ENCODE measurements around the gene ELOA. TPM values are rescaled to one million over a fixed set of nuclear protein-coding genes. Genes with fewer than 3 reads are reported as not detected.
"Not testable (repeated sequence)": the region's sequence is repeated elsewhere in the genome, so short reads cannot be mapped to it uniquely, and the experiment has no call there.

ELOA gene
- total and polyA plus RNA-seq, 4 donors, result 11.8 to 31.0 (median 22.1) TPM

GRCh38 chr1:23800400-23801337 is 57.4 kb downstream of the ELOA start, which contains the start of gene GALE:
TSS of gene GALE (minus strand) at chr1:23800754. CDS start at chr1:23799007, 1,747 bp downstream.
- intact Hi-C loops (cut with DNase I), result loop anchor here in 1 of 2 donors (5.0 kb wide), 1 partner anchor 67 kb away; the partner anchor contains the start of gene FUCA1
- Histone ChIP-seq H3K4me1 (ENCODE audit: control insufficient read depth in 1 of 2, insufficient read depth in 2 of 2, low read length in 2 of 2) (peaks cover 0 to 4% of the 10 kb centered on the region in 2 donors), H3K27me3 (ENCODE audit: control insufficient read depth in 1 of 2, insufficient read depth in 2 of 2, low read length in 1 of 2) (no peaks in the 10 kb centered on the region), H3K27ac (ENCODE audit: low read depth in 1 of 2, low read length in 2 of 2) (peak within 1 kb of the TSS; percentile 55 to 64), H3K36me3 (ENCODE audit: control insufficient read depth in 1 of 2, insufficient read depth in 2 of 2, low read length in 1 of 2) (no peaks in the 10 kb centered on the region), H3K9me3 (ENCODE audit: control insufficient read depth, low read length) (no peaks in the 10 kb centered on the region), H3K4me3 (ENCODE audit: low read length in 2 of 2) (peak within 1 kb of the TSS; percentile 65 to 66)
- DNase-seq (peak; percentile 99), ATAC-seq (ENCODE audit: low FRiP score) (peak; percentile 97)
- WGBS, 2 donors, result 0 to 1% methylated on average over 70 to 82 of the region's 82 CpGs

- Histone ChIP-seq H3K9me3 (ENCODE audit: control insufficient read depth, low read length) (no peaks in the 10 kb centered on the region), H3K36me3 (ENCODE audit: control insufficient read depth in 1 of 2, insufficient read depth in 2 of 2, low read length in 1 of 2) (no peaks in the 10 kb centered on the region), H3K27ac (ENCODE audit: low read depth in 1 of 2, low read length in 2 of 2) (peak overlapping the region in 1 of 2 donors; percentile 55), H3K27me3 (ENCODE audit: control insufficient read depth in 1 of 2, insufficient read depth in 2 of 2, low read length in 1 of 2) (no peaks in the 10 kb centered on the region), H3K4me3 (ENCODE audit: low read length in 2 of 2) (peak overlapping the region; percentile 65 to 66), H3K4me1 (ENCODE audit: control insufficient read depth in 1 of 2, insufficient read depth in 2 of 2, low read length in 2 of 2) (peaks cover 0 to 4% of the 10 kb centered on the region in 2 donors)
- WGBS, 2 donors, result 16 to 17% methylated on average over 19 of the region's 19 CpGs
- intact Hi-C loops (cut with DNase I), result loop anchor here in 1 of 2 donors (5.0 kb wide), 1 partner anchor 66 kb away; the partner anchor contains the start of gene FUCA1
- ATAC-seq (ENCODE audit: low FRiP score), result no peak
- DNase-seq, result no peak
These were observed 58.1 kb downstream of the ELOA start for GRCh38 chr1:23801338-23801748.

GRCh38 chr1:23801876-23802275 is 58.6 kb downstream of the ELOA start:
- Histone ChIP-seq H3K4me3 (ENCODE audit: low read length in 2 of 2) (no peak overlapping the region), H3K9me3 (ENCODE audit: control insufficient read depth, low read length) (no peaks in the 10 kb centered on the region), H3K27me3 (ENCODE audit: control insufficient read depth in 1 of 2, insufficient read depth in 2 of 2, low read length in 1 of 2) (no peaks in the 10 kb centered on the region), H3K27ac (ENCODE audit: low read depth in 1 of 2, low read length in 2 of 2) (no peak overlapping the region), H3K4me1 (ENCODE audit: control insufficient read depth in 1 of 2, insufficient read depth in 2 of 2, low read length in 2 of 2) (peaks cover 0 to 4% of the 10 kb centered on the region in 2 donors), H3K36me3 (ENCODE audit: control insufficient read depth in 1 of 2, insufficient read depth in 2 of 2, low read length in 1 of 2) (no peaks in the 10 kb centered on the region)
- DNase-seq (peak in 1 of 2 donors; percentile 73), ATAC-seq (ENCODE audit: low FRiP score) (no peak)
- WGBS, 2 donors, result 64% methylated on average over 10 of the region's 10 CpGs
- intact Hi-C loops (cut with DNase I), result loop anchor here in 1 of 2 donors (5.0 kb wide), 1 partner anchor 65 kb away; the partner anchor contains the start of gene FUCA1

- not testable (repeated sequence) for H3K36me3 ChIP-seq (ENCODE audit: control insufficient read depth in 1 of 2, insufficient read depth in 2 of 2, low read length in 1 of 2); H3K9me3 ChIP-seq (ENCODE audit: control insufficient read depth, low read length); DNase-seq; ATAC-seq (ENCODE audit: low FRiP score); H3K4me3 ChIP-seq (ENCODE audit: low read length in 2 of 2); H3K27me3 ChIP-seq (ENCODE audit: control insufficient read depth in 1 of 2, insufficient read depth in 2 of 2, low read length in 1 of 2); H3K27ac ChIP-seq (ENCODE audit: low read depth in 1 of 2, low read length in 2 of 2); H3K4me1 ChIP-seq (ENCODE audit: control insufficient read depth in 1 of 2, insufficient read depth in 2 of 2, low read length in 2 of 2)
- 90 to 96% methylated on average over 7 of the region's 7 CpGs for WGBS, 2 donors
- intact Hi-C loops (cut with DNase I), result loop anchor here in 1 of 2 donors (5.0 kb wide), 1 partner anchor 64 kb away; the partner anchor contains the start of gene FUCA1
These were observed 59.6 kb downstream of the ELOA start for GRCh38 chr1:23802809-23803342.

- 93 to 95% methylated on average over 5 of the region's 5 CpGs for WGBS, 2 donors
These were observed 60.4 kb downstream of the ELOA start for GRCh38 chr1:23803674-23804073.

GRCh38 chr1:23804183-23804835 is 61.0 kb downstream of the ELOA start:
- DNase-seq (no peak), ATAC-seq (ENCODE audit: low FRiP score) (no peak)
- intact Hi-C loops (cut with DNase I), result loop anchor here in 1 of 2 donors (5.0 kb wide), 1 partner anchor 63 kb away; the partner anchor contains the start of gene FUCA1
- H3K27ac ChIP-seq (ENCODE audit: low read depth in 1 of 2, low read length in 2 of 2), result no peak overlapping the region
- no peaks in the 10 kb centered on the region for H3K9me3 ChIP-seq (ENCODE audit: control insufficient read depth, low read length)
- no peak overlapping the region for H3K4me3 ChIP-seq (ENCODE audit: low read length in 2 of 2)
- 71 to 72% methylated on average over 7 of the region's 7 CpGs for WGBS, 2 donors
- H3K36me3 ChIP-seq (ENCODE audit: control insufficient read depth in 1 of 2, insufficient read depth in 2 of 2, low read length in 1 of 2), result peaks cover 0 to 3% of the 10 kb centered on the region in 2 donors
- peaks cover 0 to 4% of the 10 kb centered on the region in 2 donors for H3K4me1 ChIP-seq (ENCODE audit: control insufficient read depth in 1 of 2, insufficient read depth in 2 of 2, low read length in 2 of 2)
- no peaks in the 10 kb centered on the region for H3K27me3 ChIP-seq (ENCODE audit: control insufficient read depth in 1 of 2, insufficient read depth in 2 of 2, low read length in 1 of 2)

More at GRCh38 chr1:23803674-23804073, 60.4 kb downstream of the ELOA start:
- Histone ChIP-seq H3K27ac (ENCODE audit: low read depth in 1 of 2, low read length in 2 of 2) (no peak overlapping the region), H3K4me1 (ENCODE audit: control insufficient read depth in 1 of 2, insufficient read depth in 2 of 2, low read length in 2 of 2) (peaks cover 0 to 4% of the 10 kb centered on the region in 2 donors), H3K36me3 (ENCODE audit: control insufficient read depth in 1 of 2, insufficient read depth in 2 of 2, low read length in 1 of 2) (peaks cover 0 to 3% of the 10 kb centered on the region in 2 donors), H3K4me3 (ENCODE audit: low read length in 2 of 2) (no peak overlapping the region), H3K27me3 (ENCODE audit: control insufficient read depth in 1 of 2, insufficient read depth in 2 of 2, low read length in 1 of 2) (no peaks in the 10 kb centered on the region), H3K9me3 (ENCODE audit: control insufficient read depth, low read length) (no peaks in the 10 kb centered on the region)
- ATAC-seq (ENCODE audit: low FRiP score), result no peak
- intact Hi-C loops (cut with DNase I), result loop anchor here in 1 of 2 donors (5.0 kb wide), 1 partner anchor 64 kb away; the partner anchor contains the start of gene FUCA1
- DNase-seq, result no peak

- 86 to 96% methylated on average over 2 of the region's 2 CpGs for WGBS, 2 donors
- DNase-seq, result no peak
- intact Hi-C loops (cut with DNase I), result no loop called here
- no peaks in the 10 kb centered on the region for H3K9me3 ChIP-seq (ENCODE audit: control insufficient read depth, low read length)
- peaks cover 0 to 3% of the 10 kb centered on the region in 2 donors for H3K36me3 ChIP-seq (ENCODE audit: control insufficient read depth in 1 of 2, insufficient read depth in 2 of 2, low read length in 1 of 2)
- no peak overlapping the region for H3K27ac ChIP-seq (ENCODE audit: low read depth in 1 of 2, low read length in 2 of 2)
- H3K4me1 ChIP-seq (ENCODE audit: control insufficient read depth in 1 of 2, insufficient read depth in 2 of 2, low read length in 2 of 2), result no peaks in the 10 kb centered on the region
- no peaks in the 10 kb centered on the region for H3K27me3 ChIP-seq (ENCODE audit: control insufficient read depth in 1 of 2, insufficient read depth in 2 of 2, low read length in 1 of 2)
- H3K4me3 ChIP-seq (ENCODE audit: low read length in 2 of 2), result no peak overlapping the region
- ATAC-seq (ENCODE audit: low FRiP score), result no peak
These were observed 61.8 kb downstream of the ELOA start for GRCh38 chr1:23805025-23805424.

GRCh38 chr1:23806280-23806679 is 63.0 kb downstream of the ELOA start:
- H3K36me3 ChIP-seq (ENCODE audit: control insufficient read depth in 1 of 2, insufficient read depth in 2 of 2, low read length in 1 of 2), result peaks cover 0 to 3% of the 10 kb centered on the region in 2 donors
- no peaks in the 10 kb centered on the region for H3K9me3 ChIP-seq (ENCODE audit: control insufficient read depth, low read length)
- DNase-seq (no peak), ATAC-seq (ENCODE audit: low FRiP score) (no peak)
- no peak overlapping the region for H3K4me3 ChIP-seq (ENCODE audit: low read length in 2 of 2)
- intact Hi-C loops (cut with DNase I), result no loop called here
- H3K27me3 ChIP-seq (ENCODE audit: control insufficient read depth in 1 of 2, insufficient read depth in 2 of 2, low read length in 1 of 2), result no peaks in the 10 kb centered on the region
- WGBS, 2 donors, result 85 to 88% methylated on average over 6 of the region's 6 CpGs
- no peaks in the 10 kb centered on the region for H3K4me1 ChIP-seq (ENCODE audit: control insufficient read depth in 1 of 2, insufficient read depth in 2 of 2, low read length in 2 of 2)
- no peak overlapping the region for H3K27ac ChIP-seq (ENCODE audit: low read depth in 1 of 2, low read length in 2 of 2)

Measured in aorta (tissue), 5 donors.